GM12891 (cell line): ENCODE results near the gene ZNF595.
"Not testable (repeated sequence)": the region's sequence is repeated elsewhere in the genome, so short reads cannot be mapped to it uniquely, and the experiment has no call there.

ENCODE experiments used
- DNase-seq: peaks from one replicate; pipeline ENCODE4 v3.0.0; 2011; ENCODE audit warnings: low spot score; ENCODE audit not compliant: insufficient read length
- FAIRE-seq: peaks from 2 replicates; lab custom pipeline; 2011; peaks lifted over from hg19 to GRCh38; lab: Jason Lieb, UNC
- PAX5 ChIP-seq: IDR thresholded peaks from 2 replicates; pipeline ENCODE4 v1.6.1; 2011; ENCODE audit warnings: low read length, moderate library complexity, mild to moderate bottlenecking; ENCODE audit not compliant: insufficient read depth, severe bottlenecking
- POLR2A ChIP-seq: IDR thresholded peaks from 2 replicates; pipeline ENCODE4 v1.6.1; 2011; ENCODE audit warnings: low read depth, low read length, control low read depth
- POLR2AphosphoS5 ChIP-seq: IDR thresholded peaks from 2 replicates; pipeline ENCODE4 v1.6.1; 2011; ENCODE audit warnings: low read depth, low read length, control low read depth
- POU2F2 ChIP-seq: IDR thresholded peaks from 2 replicates; pipeline ENCODE4 v1.6.1; 2011; ENCODE audit warnings: low read depth, mild to moderate bottlenecking, control low read depth, low read length, moderate library complexity
- SPI1 ChIP-seq: IDR thresholded peaks from 2 replicates; pipeline ENCODE4 v1.6.1; 2011; ENCODE audit warnings: low read depth, low read length, control low read depth
- TAF1 ChIP-seq: IDR thresholded peaks from 2 replicates; pipeline ENCODE4 v1.6.1; 2011; ENCODE audit warnings: low read depth, low read length, control low read depth

Gene ZNF595

GRCh38 chr4:116499-116898, 63.4 kb downstream of the ZNF595 start:
- FAIRE-seq, result no peak
- TF ChIP-seq PAX5 (no peak), POU2F2 (no peak), SPI1 (no peak), POLR2A (no peak), POLR2AphosphoS5 (no peak), TAF1 (no peak)

GRCh38 chr4:120616-121015, 67.5 kb downstream of the ZNF595 start:
- no peak for DNase-seq
- no peak for FAIRE-seq
- TF ChIP-seq POU2F2, result no peak
- no peak for TF ChIP-seq POLR2A
- no peak for TF ChIP-seq SPI1
- TF ChIP-seq TAF1, result no peak
- no peak for TF ChIP-seq PAX5
- TF ChIP-seq POLR2AphosphoS5, result no peak

More at GRCh38 chr4:116499-116898, 63.4 kb downstream of the ZNF595 start:
- DNase-seq, result no peak

GRCh38 chr4:121408-122084, 68.4 kb downstream of the ZNF595 start:
- no peak for FAIRE-seq
- no peak for DNase-seq
- TF ChIP-seq POLR2AphosphoS5 (no peak), SPI1 (no peak), POLR2A (no peak), TAF1 (no peak), POU2F2 (no peak), PAX5 (no peak)

GRCh38 chr4:123922-124274, 70.8 kb downstream of the ZNF595 start:
- FAIRE-seq, result not testable (repeated sequence)

GRCh38 chr4:124275-125081, 71.4 kb downstream of the ZNF595 start, which contains the start of gene ZNF718:
ZNF718 (plus strand) TSS chr4:124501; CDS start chr4:124671, 170 bp downstream.
- DNase-seq (peak; percentile 76), FAIRE-seq (peak; percentile 82)
- TF ChIP-seq POLR2AphosphoS5 (peak; percentile 95), POU2F2 (0 out of 2 replicates have a peak, but pooled peaks have one; percentile 45), PAX5 (no peak), TAF1 (peak; percentile 73), POLR2A (peak; percentile 95), SPI1 (no peak)

More at GRCh38 chr4:123922-124274, 70.8 kb downstream of the ZNF595 start:
- DNase-seq, result not testable (repeated sequence)

GRCh38 chr4:125091-125771, 72.1 kb downstream of the ZNF595 start:
- DNase-seq, result no peak
- TF ChIP-seq POLR2AphosphoS5 (no peak), SPI1 (0 out of 2 replicates have a peak, but pooled peaks have one; percentile 30), PAX5 (no peak)
- FAIRE-seq, result peak; percentile 85

- no peak for DNase-seq
- TF ChIP-seq POLR2AphosphoS5 (no peak), POU2F2 (no peak), PAX5 (no peak), TAF1 (no peak), SPI1 (no peak), POLR2A (no peak)
- FAIRE-seq, result no peak
Observed at GRCh38 chr4:125833-126232, 72.7 kb downstream of the ZNF595 start.

GRCh38 chr4:132483-132882, 79.4 kb downstream of the ZNF595 start:
- TF ChIP-seq PAX5 (no peak), POU2F2 (no peak), TAF1 (no peak), POLR2AphosphoS5 (no peak), POLR2A (no peak), SPI1 (no peak)
- FAIRE-seq, result no peak

More at GRCh38 chr4:132483-132882, 79.4 kb downstream of the ZNF595 start:
- no peak for DNase-seq
